Erythroblast (primary cell): ENCODE measurements around the gene CLEC3B.

Experiments
- GATA1 ChIP-seq: IDR thresholded peaks from 2 replicates; pipeline ENCODE4 v1.6.1; 2011; ENCODE audit warnings: low read depth, mild to moderate bottlenecking, control low read depth, low read length, moderate library complexity
- POLR2A ChIP-seq: IDR thresholded peaks from 2 replicates; pipeline ENCODE4 v1.6.1; 2011; ENCODE audit warnings: mild to moderate bottlenecking, low read length

GRCh38 chr3:45002720-45003119, 23.4 kb upstream of the CLEC3B start:
- no peak for TF ChIP-seq POLR2A
- TF ChIP-seq GATA1, result no peak
